Measurements from ENCODE around the gene ZHX3.

GRCh38 chr20:41187668-41188067 lies 129.9 kb downstream of the ZHX3 start:
- TF ChIP-seq CTCF (IDR thresholded peaks at IDR 0.05) (no peak), EZH2 (IDR thresholded peaks at IDR 0.05; ENCODE audit: borderline replicate concordance, insufficient read depth, low read depth, low read length, poor library complexity, severe bottlenecking) (no peak)

All from B cell (primary cell).